ENCODE measurements around the gene PRTG. TPM values are rescaled to one million over a fixed set of nuclear protein-coding genes. Genes with fewer than 3 reads are reported as not detected.
"Not testable (repeated sequence)": the region's sequence is repeated elsewhere in the genome, so short reads cannot be mapped to it uniquely, and the experiment has no call there.

PRTG gene
- 57.8 TPM for polyA plus RNA-seq (2013, experiment 1 of 2)
- 75.2 TPM for polyA plus RNA-seq (2013, experiment 2 of 2)

GRCh38 chr15:55742927-55743728 is at the start of gene PRTG:
Gene PRTG, minus strand, starts transcription at chr15:55743152. Its CDS starts 221 bp downstream, at chr15:55742931.
- H3K36me3 ChIP-seq (ENCODE audit: insufficient read depth, low read length) = peaks cover 3% of the 10 kb centered on the region; the same call in 1 of the 2 replicates
- H3K9me3 ChIP-seq (ENCODE audit: insufficient read depth, low read depth, low read length) = no peaks in the 10 kb centered on the region
- under 1% methylated on average over 71 of the region's 75 CpGs for WGBS
- peaks cover 32% of the 10 kb centered on the region for H3K4me1 ChIP-seq (ENCODE audit: insufficient read depth, low read length)
- H3K4me3 ChIP-seq (ENCODE audit: low read length) = peak within 1 kb of the TSS; percentile 65
- H3K27me3 ChIP-seq (ENCODE audit: insufficient read depth, low read length) = peaks cover 84% of the 10 kb centered on the region
- H3K9ac ChIP-seq (ENCODE audit: low read depth, low read length) = peak within 1 kb of the TSS; percentile 83
- H3K27ac ChIP-seq (ENCODE audit: low read depth, low read length) = no peak within 1 kb of the TSS

- Histone ChIP-seq H3K9ac (ENCODE audit: low read depth, low read length) (no peak overlapping the region), H3K4me3 (ENCODE audit: low read length) (no peak overlapping the region), H3K4me1 (ENCODE audit: insufficient read depth, low read length) (peaks cover 9% of the 10 kb centered on the region; the same call in 1 of the 2 replicates), H3K27me3 (ENCODE audit: insufficient read depth, low read length) (no peaks in the 10 kb centered on the region), H3K9me3 (ENCODE audit: insufficient read depth, low read depth, low read length) (peaks cover 8% of the 10 kb centered on the region; the same call in 1 of the 2 replicates), H3K36me3 (ENCODE audit: insufficient read depth, low read length) (no peaks in the 10 kb centered on the region), H3K27ac (ENCODE audit: low read depth, low read length) (no peak overlapping the region)
- 89% methylated on average over 3 of the region's 3 CpGs for WGBS
Measured at GRCh38 chr15:55791551-55792400, 48.8 kb upstream of the PRTG start.

GRCh38 chr15:55789066-55789660 is 46.2 kb upstream of the PRTG start:
- Histone ChIP-seq H3K4me1 (ENCODE audit: insufficient read depth, low read length) (peaks cover 16% of the 10 kb centered on the region; the same call in 1 of the 2 replicates), H3K4me3 (ENCODE audit: low read length) (no peak overlapping the region), H3K36me3 (ENCODE audit: insufficient read depth, low read length) (no peaks in the 10 kb centered on the region), H3K27ac (ENCODE audit: low read depth, low read length) (no peak overlapping the region), H3K9ac (ENCODE audit: low read depth, low read length) (no peak overlapping the region), H3K27me3 (ENCODE audit: insufficient read depth, low read length) (no peaks in the 10 kb centered on the region), H3K9me3 (ENCODE audit: insufficient read depth, low read depth, low read length) (peaks cover 6% of the 10 kb centered on the region; the same call in 1 of the 2 replicates)
- 88% methylated on average over 8 of the region's 8 CpGs for WGBS

- peak overlapping the region; percentile 74; the same call in 1 of the 2 replicates for H3K27ac ChIP-seq (ENCODE audit: low read depth, low read length)
- H3K4me3 ChIP-seq (ENCODE audit: low read length) = no peak overlapping the region
- no peaks in the 10 kb centered on the region for H3K36me3 ChIP-seq (ENCODE audit: insufficient read depth, low read length)
- no peak overlapping the region; the same call in 1 of the 2 replicates for H3K9ac ChIP-seq (ENCODE audit: low read depth, low read length)
- WGBS = 6% methylated on average over 3 of the region's 3 CpGs
- no peaks in the 10 kb centered on the region for H3K9me3 ChIP-seq (ENCODE audit: insufficient read depth, low read depth, low read length)
- H3K27me3 ChIP-seq (ENCODE audit: insufficient read depth, low read length) = no peaks in the 10 kb centered on the region
- peaks cover 12% of the 10 kb centered on the region; the same call in 1 of the 2 replicates for H3K4me1 ChIP-seq (ENCODE audit: insufficient read depth, low read length)
Measured at GRCh38 chr15:55786341-55786740, 43.4 kb upstream of the PRTG start.

- 91% methylated on average over 8 of the region's 9 CpGs for WGBS
- H3K36me3 ChIP-seq (ENCODE audit: insufficient read depth, low read length); H3K9me3 ChIP-seq (ENCODE audit: insufficient read depth, low read depth, low read length); H3K9ac ChIP-seq (ENCODE audit: low read depth, low read length); H3K4me3 ChIP-seq (ENCODE audit: low read length); H3K27me3 ChIP-seq (ENCODE audit: insufficient read depth, low read length): not testable (repeated sequence)
- Histone ChIP-seq H3K4me1 (ENCODE audit: insufficient read depth, low read length) (peaks cover 12% of the 10 kb centered on the region; the same call in 1 of the 2 replicates), H3K27ac (ENCODE audit: low read depth, low read length) (peak overlapping the region; percentile 74; the same call in 1 of the 2 replicates)
Measured at GRCh38 chr15:55785593-55785992, 42.6 kb upstream of the PRTG start.

- H3K27me3 ChIP-seq (ENCODE audit: insufficient read depth, low read length) = no peaks in the 10 kb centered on the region
- no peak overlapping the region for H3K27ac ChIP-seq (ENCODE audit: low read depth, low read length)
- no peak overlapping the region for H3K4me3 ChIP-seq (ENCODE audit: low read length)
- no peak overlapping the region for H3K9ac ChIP-seq (ENCODE audit: low read depth, low read length)
- H3K4me1 ChIP-seq (ENCODE audit: insufficient read depth, low read length) = peaks cover 12% of the 10 kb centered on the region; the same call in 1 of the 2 replicates
- no peaks in the 10 kb centered on the region for H3K36me3 ChIP-seq (ENCODE audit: insufficient read depth, low read length)
- no peaks in the 10 kb centered on the region for H3K9me3 ChIP-seq (ENCODE audit: insufficient read depth, low read depth, low read length)
Measured at GRCh38 chr15:55784286-55784685, 41.3 kb upstream of the PRTG start.

- 91% methylated on average over 3 of the region's 3 CpGs for WGBS
- Histone ChIP-seq H3K4me1 (ENCODE audit: insufficient read depth, low read length) (peaks cover 12% of the 10 kb centered on the region; the same call in 1 of the 2 replicates), H3K36me3 (ENCODE audit: insufficient read depth, low read length) (no peaks in the 10 kb centered on the region)
Measured at GRCh38 chr15:55782901-55783300, 39.9 kb upstream of the PRTG start.

GRCh38 chr15:55780292-55780691 is 37.3 kb upstream of the PRTG start:
- H3K4me1 ChIP-seq (ENCODE audit: insufficient read depth, low read length) = peaks cover 1% of the 10 kb centered on the region; the same call in 1 of the 2 replicates
- H3K36me3 ChIP-seq (ENCODE audit: insufficient read depth, low read length) = no peaks in the 10 kb centered on the region
- 77% methylated on average over 1 of the region's 2 CpGs for WGBS
- no peak overlapping the region for H3K4me3 ChIP-seq (ENCODE audit: low read length)
- H3K9ac ChIP-seq (ENCODE audit: low read depth, low read length) = no peak overlapping the region
- H3K9me3 ChIP-seq (ENCODE audit: insufficient read depth, low read depth, low read length) = no peaks in the 10 kb centered on the region
- no peaks in the 10 kb centered on the region for H3K27me3 ChIP-seq (ENCODE audit: insufficient read depth, low read length)
- H3K27ac ChIP-seq (ENCODE audit: low read depth, low read length) = no peak overlapping the region

More at GRCh38 chr15:55782901-55783300, 39.9 kb upstream of the PRTG start:
- Histone ChIP-seq H3K9ac (ENCODE audit: low read depth, low read length) (no peak overlapping the region), H3K27me3 (ENCODE audit: insufficient read depth, low read length) (no peaks in the 10 kb centered on the region), H3K4me3 (ENCODE audit: low read length) (no peak overlapping the region), H3K9me3 (ENCODE audit: insufficient read depth, low read depth, low read length) (no peaks in the 10 kb centered on the region), H3K27ac (ENCODE audit: low read depth, low read length) (no peak overlapping the region)

GRCh38 chr15:55778932-55779331 is 36.0 kb upstream of the PRTG start:
- Histone ChIP-seq H3K9me3 (ENCODE audit: insufficient read depth, low read depth, low read length) (no peaks in the 10 kb centered on the region), H3K9ac (ENCODE audit: low read depth, low read length) (no peak overlapping the region), H3K4me3 (ENCODE audit: low read length) (no peak overlapping the region), H3K27me3 (ENCODE audit: insufficient read depth, low read length) (no peaks in the 10 kb centered on the region), H3K4me1 (ENCODE audit: insufficient read depth, low read length) (peaks cover 8% of the 10 kb centered on the region), H3K36me3 (ENCODE audit: insufficient read depth, low read length) (no peaks in the 10 kb centered on the region), H3K27ac (ENCODE audit: low read depth, low read length) (no peak overlapping the region)
- WGBS = 92% methylated on average over 3 of the region's 3 CpGs

GRCh38 chr15:55775316-55775715 is 32.4 kb upstream of the PRTG start:
- no peak overlapping the region for H3K4me3 ChIP-seq (ENCODE audit: low read length)
- H3K27ac ChIP-seq (ENCODE audit: low read depth, low read length) = no peak overlapping the region; the same call in 1 of the 2 replicates
- H3K4me1 ChIP-seq (ENCODE audit: insufficient read depth, low read length) = peaks cover 8% of the 10 kb centered on the region
- H3K9ac ChIP-seq (ENCODE audit: low read depth, low read length) = no peak overlapping the region
- no peaks in the 10 kb centered on the region for H3K36me3 ChIP-seq (ENCODE audit: insufficient read depth, low read length)
- no peaks in the 10 kb centered on the region for H3K9me3 ChIP-seq (ENCODE audit: insufficient read depth, low read depth, low read length)
- 34% methylated on average over 4 of the region's 4 CpGs for WGBS
- no peaks in the 10 kb centered on the region for H3K27me3 ChIP-seq (ENCODE audit: insufficient read depth, low read length)

All from HUES64 (cell line).